ENCODE results near the gene CCNL2. TPM values are rescaled to one million over a fixed set of nuclear protein-coding genes. Genes with fewer than 3 reads are reported as not detected.
"Not testable (repeated sequence)": the region's sequence is repeated elsewhere in the genome, so short reads cannot be mapped to it uniquely, and the experiment has no call there.

Gene CCNL2
- total and polyA plus RNA-seq, 12 donors: 38.5 to 243 (median 48.0) TPM

DNA sequence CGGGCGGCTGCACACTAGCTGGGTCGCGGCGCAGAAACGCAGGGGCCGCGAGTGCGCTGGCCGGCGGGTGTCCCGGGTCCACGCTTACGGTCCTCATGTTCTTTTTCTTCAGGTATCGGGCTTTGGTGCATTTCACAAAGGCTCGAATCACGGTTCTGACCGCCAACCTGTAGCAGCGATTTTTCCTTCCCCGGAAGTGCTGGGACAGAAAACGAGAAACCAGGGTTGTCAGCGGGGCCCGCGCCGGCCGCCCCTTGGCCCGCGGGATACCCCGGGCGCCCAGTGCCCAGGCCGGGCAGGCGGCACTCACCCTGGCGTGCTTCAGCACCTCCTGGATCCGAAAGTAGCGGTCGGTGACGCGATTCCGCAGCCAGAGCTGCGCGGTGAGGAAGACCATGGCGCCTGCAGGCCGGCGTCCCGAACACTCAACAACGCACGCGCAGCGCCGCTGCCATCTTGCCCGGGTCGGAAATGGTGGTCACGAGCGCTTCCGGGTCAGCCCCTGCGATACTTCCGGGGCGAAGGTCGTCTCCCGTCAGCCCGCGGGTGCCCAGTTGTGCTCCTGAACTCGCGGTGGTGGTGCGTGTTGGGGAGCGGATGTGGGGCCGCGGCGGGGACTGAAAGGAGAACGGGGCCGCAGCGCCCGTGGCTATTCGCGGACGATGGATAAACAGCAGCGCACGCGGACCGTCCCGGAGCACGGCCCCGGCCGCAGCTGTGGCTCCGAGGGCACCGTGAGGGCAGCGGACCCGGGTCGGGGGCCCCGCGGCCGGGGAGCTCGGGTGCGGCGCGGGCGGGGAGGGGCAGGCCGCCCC, 7.9 kb upstream of the CCNL2 start, which contains the start of gene MRPL20:
MRPL20 (minus strand) TSS at position 473 of the 815 bp plus-strand sequence; CDS start at position 397, 76 bp downstream.
- Histone ChIP-seq H3K27me3 (no peaks in the 10 kb centered on the region), H3K27ac (peak within 1 kb of the TSS; percentile 70 to 94 (median 88)), H3K36me3 (peaks cover 0 to 43% (median 32%) of the 10 kb centered on the region in 9 donors), H3K4me3 (peak within 1 kb of the TSS; percentile 69 to 99 (median 93)), H3K4me1 (peaks cover 0 to 52% (median 32%) of the 10 kb centered on the region in 9 donors), H3K9me3 (no peaks in the 10 kb centered on the region)
- DNase-seq: peak; percentile 95 to 96
- intact Hi-C loops (cut with DNase I): loop anchor here in 4 of 10 donors (1.0 to 10.0 kb wide), 4 partner anchors 28 to 98 kb away; partner anchors contain the start of genes AURKAIP1 (in 1 of the 4) and VWA1 (in 1 of the 4)
- ATAC-seq: peak; percentile 95 to 99 (median 98)
- 0% methylated on average over 89 to 98 of the region's 98 CpGs for WGBS, 2 donors
- TF ChIP-seq, protein P1, sequence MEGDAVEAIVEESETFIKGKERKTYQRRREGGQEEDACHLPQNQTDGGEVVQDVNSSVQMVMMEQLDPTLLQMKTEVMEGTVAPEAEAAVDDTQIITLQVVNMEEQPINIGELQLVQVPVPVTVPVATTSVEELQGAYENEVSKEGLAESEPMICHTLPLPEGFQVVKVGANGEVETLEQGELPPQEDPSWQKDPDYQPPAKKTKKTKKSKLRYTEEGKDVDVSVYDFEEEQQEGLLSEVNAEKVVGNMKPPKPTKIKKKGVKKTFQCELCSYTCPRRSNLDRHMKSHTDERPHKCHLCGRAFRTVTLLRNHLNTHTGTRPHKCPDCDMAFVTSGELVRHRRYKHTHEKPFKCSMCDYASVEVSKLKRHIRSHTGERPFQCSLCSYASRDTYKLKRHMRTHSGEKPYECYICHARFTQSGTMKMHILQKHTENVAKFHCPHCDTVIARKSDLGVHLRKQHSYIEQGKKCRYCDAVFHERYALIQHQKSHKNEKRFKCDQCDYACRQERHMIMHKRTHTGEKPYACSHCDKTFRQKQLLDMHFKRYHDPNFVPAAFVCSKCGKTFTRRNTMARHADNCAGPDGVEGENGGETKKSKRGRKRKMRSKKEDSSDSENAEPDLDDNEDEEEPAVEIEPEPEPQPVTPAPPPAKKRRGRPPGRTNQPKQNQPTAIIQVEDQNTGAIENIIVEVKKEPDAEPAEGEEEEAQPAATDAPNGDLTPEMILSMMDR (IDR thresholded peaks at IDR 0.05): no peak

DNA sequence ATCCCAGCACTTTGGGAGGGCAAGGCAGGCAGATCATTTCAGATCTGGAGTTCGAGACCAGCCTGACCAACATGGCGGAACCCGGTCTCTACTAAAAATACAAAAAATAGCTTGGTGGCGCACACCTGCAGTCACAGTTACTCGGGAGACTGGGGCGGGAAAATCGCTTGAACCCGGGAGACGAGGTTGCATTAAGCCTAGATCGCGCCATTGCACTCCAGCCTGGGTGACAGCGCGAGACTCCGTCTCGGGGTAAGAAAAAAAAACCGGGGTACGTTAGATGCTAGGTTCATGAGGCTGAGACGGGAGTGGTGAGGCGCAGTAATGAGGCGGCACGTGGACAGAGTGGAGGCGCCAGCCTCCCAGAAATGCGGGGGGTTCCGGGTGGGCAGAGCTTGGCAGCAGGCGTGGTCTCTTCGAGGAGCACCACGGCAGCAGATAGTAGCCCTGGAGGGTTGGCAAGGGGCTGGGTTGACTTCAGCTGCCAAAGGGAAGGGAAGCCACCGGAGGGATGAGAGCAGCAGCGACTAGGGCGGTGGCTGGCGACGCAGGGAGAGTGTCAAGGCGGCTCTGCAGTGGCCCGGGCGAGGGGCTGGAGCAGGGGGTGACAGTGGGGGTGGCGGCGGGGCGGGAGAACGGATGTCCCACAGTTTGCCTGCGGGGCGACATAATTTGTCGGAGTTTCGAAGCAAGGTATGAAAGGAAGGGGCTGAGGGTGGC, 7.1 kb upstream of the CCNL2 start:
- ATAC-seq (peak in 3 of 8 donors; percentile 2 to 43 (median 3)), DNase-seq (no peak)
- peaks cover 0 to 60% (median 32%) of the 10 kb centered on the region in 9 donors for H3K4me1 ChIP-seq
- H3K9me3 ChIP-seq: no peaks in the 10 kb centered on the region
- peak overlapping the region; percentile 69 to 99 (median 93) for H3K4me3 ChIP-seq
- peaks cover 0 to 51% (median 37%) of the 10 kb centered on the region in 9 donors for H3K36me3 ChIP-seq
- H3K27me3 ChIP-seq: no peaks in the 10 kb centered on the region
- H3K27ac ChIP-seq: peak overlapping the region in 9 of 10 donors; percentile 77 to 94 (median 88)
- 42 to 43% methylated on average over 43 of the region's 43 CpGs for WGBS, 2 donors
- intact Hi-C loops (cut with DNase I): loop anchor here in 4 of 10 donors (2.0 to 10.0 kb wide), 3 partner anchors 29 to 99 kb away; partner anchors contain the start of gene VWA1 (in 1 of the 4)
- TF ChIP-seq, protein P1 (IDR thresholded peaks at IDR 0.05): no peak

DNA sequence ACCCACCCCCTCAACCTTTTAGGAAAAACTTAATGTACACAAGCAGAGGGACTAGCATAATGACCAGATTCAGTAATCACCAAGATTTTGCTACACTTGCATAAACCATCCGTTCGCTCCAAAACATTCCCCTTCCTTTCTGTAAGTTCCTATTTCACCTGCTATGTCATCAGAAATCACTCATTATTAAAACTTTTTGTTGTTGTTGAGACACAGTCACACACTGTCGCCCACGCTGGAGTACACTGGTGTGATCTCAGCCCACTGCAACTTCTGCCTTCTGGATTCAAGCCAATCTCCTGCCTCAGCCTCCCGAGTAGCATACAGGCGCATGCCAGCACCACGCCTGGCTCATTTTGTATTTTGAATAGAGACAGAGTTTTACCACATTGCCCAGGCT, 4.5 kb upstream of the CCNL2 start:
- peaks cover 0 to 60% (median 43%) of the 10 kb centered on the region in 9 donors for H3K36me3 ChIP-seq
- TF ChIP-seq, protein P1 (IDR thresholded peaks at IDR 0.05): no peak
- H3K4me3 ChIP-seq: no peak overlapping the region
- intact Hi-C loops (cut with DNase I): loop anchor here in 2 of 10 donors (5.0 to 10.0 kb wide), 2 partner anchors 34 to 101 kb away; partner anchors contain the start of gene VWA1 (in 1 of the 2)
- H3K27ac ChIP-seq: no peak overlapping the region
- H3K27me3 ChIP-seq: no peaks in the 10 kb centered on the region
- ATAC-seq (no peak), DNase-seq (no peak)
- WGBS, 2 donors: 79% methylated on average over 7 of the region's 7 CpGs
- no peaks in the 10 kb centered on the region for H3K9me3 ChIP-seq
- H3K4me1 ChIP-seq: peaks cover 8 to 67% (median 44%) of the 10 kb centered on the region in 9 donors

DNA sequence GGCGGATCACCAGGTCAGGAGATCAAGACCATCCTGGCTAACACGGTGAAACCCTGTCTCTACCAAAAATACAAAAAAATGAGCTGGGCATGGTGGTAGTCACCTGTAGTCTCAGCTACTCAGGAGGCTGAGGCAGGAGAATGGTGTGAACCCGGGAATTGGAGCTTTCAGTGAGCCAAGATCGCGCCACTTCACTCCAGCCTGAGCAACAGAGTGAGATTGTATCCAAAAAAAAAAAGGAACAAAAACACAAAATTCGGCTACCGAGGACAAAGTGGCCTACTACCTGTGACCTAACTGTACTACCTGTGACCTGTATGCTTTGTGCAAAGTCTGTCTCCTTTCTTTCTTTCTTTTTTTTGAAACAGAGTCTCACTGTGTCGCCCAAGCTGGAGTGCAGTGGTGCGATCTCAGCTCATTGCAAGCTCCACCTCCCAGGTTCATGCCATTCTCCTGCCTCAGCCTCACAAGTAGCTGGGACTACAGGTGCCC, 3.8 kb upstream of the CCNL2 start:
- H3K27ac ChIP-seq, ATAC-seq, H3K9me3 ChIP-seq, DNase-seq, H3K27me3 ChIP-seq, H3K4me3 ChIP-seq: not testable (repeated sequence)
- Histone ChIP-seq H3K36me3 (peaks cover 0 to 62% (median 43%) of the 10 kb centered on the region in 9 donors), H3K4me1 (peaks cover 12 to 66% (median 43%) of the 10 kb centered on the region in 9 donors)
- intact Hi-C loops (cut with DNase I): loop anchor here in 2 of 10 donors (5.0 to 10.0 kb wide), 2 partner anchors 34 to 102 kb away; partner anchors contain the start of gene VWA1 (in 1 of the 2)
- 88 to 93% methylated on average over 9 of the region's 9 CpGs for WGBS, 2 donors
